Osteoblast (primary cell): ENCODE results near the gene KCNQ1. TPM values are rescaled to one million over a fixed set of nuclear protein-coding genes. Genes with fewer than 3 reads are reported as not detected.

Source experiments
- DNase-seq: peaks from one replicate; pipeline ENCODE4 v3.0.0; 2011; ENCODE audit warnings: low spot score, mixed read lengths; ENCODE audit not compliant: insufficient read length; ENCODE audit errors: missing footprints
- H2AFZ ChIP-seq: 2 replicates; pipeline ENCODE4 v1.6.0; 2011; ENCODE audit warnings: mild to moderate bottlenecking, low read length
- H3K27ac ChIP-seq: 2 replicates; pipeline ENCODE4 v1.5.1; 2011; ENCODE audit warnings: mild to moderate bottlenecking, low read depth, low read length, moderate library complexity
- H3K27me3 ChIP-seq: 2 replicates; pipeline ENCODE4 v1.6.0; 2012; ENCODE audit warnings: mild to moderate bottlenecking, control low read depth, inconsistent platforms, low read length, moderate library complexity; ENCODE audit not compliant: insufficient read depth
- H3K36me3 ChIP-seq: 2 replicates; pipeline ENCODE4 v1.5.1; 2011; ENCODE audit warnings: mild to moderate bottlenecking, low read length, control low read depth, moderate library complexity; ENCODE audit not compliant: insufficient read depth
- H3K4me1 ChIP-seq: 2 replicates; pipeline ENCODE4 v1.5.1; 2011; ENCODE audit warnings: mild to moderate bottlenecking, low read length, control low read depth, moderate library complexity; ENCODE audit not compliant: insufficient read depth
- H3K4me2 ChIP-seq: 2 replicates; pipeline ENCODE4 v1.6.0; 2011; ENCODE audit warnings: mild to moderate bottlenecking, low read length; ENCODE audit not compliant: insufficient read depth
- H3K4me3 ChIP-seq: fragments of 200-600 bp; sonication (generic); 3 replicates; pipeline ENCODE4 v1.5.1; 2012; ENCODE audit warnings: mild to moderate bottlenecking, low read length, inconsistent platforms; ENCODE audit not compliant: insufficient read depth
- H3K79me2 ChIP-seq: 2 replicates; pipeline ENCODE4 v1.6.0; 2012; ENCODE audit warnings: mild to moderate bottlenecking, low read length, control low read depth, inconsistent platforms; ENCODE audit not compliant: insufficient read depth
- H3K9me3 ChIP-seq: 2 replicates; pipeline ENCODE4 v1.5.1; 2011; ENCODE audit warnings: low read depth, low read length, control low read depth
- H4K20me1 ChIP-seq: 2 replicates; pipeline ENCODE4 v1.6.0; 2012; ENCODE audit warnings: mild to moderate bottlenecking, low read length, control low read depth; ENCODE audit not compliant: insufficient read depth
- total RNA-seq: library from RNA; depleted of rRNA; stranded (reverse); fragments of >200 nt; gene quantifications from 2 replicates; pipeline ENCODE4 v1.2.3, GENCODE V29; 2012
- TF ChIP-seq, protein P1 (sequence below): IDR thresholded peaks from 2 replicates; pipeline ENCODE4 v1.5.1; 2011; ENCODE audit warnings: mild to moderate bottlenecking, low read depth, low read length, moderate library complexity; ENCODE audit errors: extremely low read depth

Gene KCNQ1
- total RNA-seq, 1 donor, result not detected

- TF ChIP-seq, protein P1, sequence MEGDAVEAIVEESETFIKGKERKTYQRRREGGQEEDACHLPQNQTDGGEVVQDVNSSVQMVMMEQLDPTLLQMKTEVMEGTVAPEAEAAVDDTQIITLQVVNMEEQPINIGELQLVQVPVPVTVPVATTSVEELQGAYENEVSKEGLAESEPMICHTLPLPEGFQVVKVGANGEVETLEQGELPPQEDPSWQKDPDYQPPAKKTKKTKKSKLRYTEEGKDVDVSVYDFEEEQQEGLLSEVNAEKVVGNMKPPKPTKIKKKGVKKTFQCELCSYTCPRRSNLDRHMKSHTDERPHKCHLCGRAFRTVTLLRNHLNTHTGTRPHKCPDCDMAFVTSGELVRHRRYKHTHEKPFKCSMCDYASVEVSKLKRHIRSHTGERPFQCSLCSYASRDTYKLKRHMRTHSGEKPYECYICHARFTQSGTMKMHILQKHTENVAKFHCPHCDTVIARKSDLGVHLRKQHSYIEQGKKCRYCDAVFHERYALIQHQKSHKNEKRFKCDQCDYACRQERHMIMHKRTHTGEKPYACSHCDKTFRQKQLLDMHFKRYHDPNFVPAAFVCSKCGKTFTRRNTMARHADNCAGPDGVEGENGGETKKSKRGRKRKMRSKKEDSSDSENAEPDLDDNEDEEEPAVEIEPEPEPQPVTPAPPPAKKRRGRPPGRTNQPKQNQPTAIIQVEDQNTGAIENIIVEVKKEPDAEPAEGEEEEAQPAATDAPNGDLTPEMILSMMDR, result no peak
Observed at GRCh38 chr11:2853401-2853800, 408.6 kb downstream of the KCNQ1 start.

DNA sequence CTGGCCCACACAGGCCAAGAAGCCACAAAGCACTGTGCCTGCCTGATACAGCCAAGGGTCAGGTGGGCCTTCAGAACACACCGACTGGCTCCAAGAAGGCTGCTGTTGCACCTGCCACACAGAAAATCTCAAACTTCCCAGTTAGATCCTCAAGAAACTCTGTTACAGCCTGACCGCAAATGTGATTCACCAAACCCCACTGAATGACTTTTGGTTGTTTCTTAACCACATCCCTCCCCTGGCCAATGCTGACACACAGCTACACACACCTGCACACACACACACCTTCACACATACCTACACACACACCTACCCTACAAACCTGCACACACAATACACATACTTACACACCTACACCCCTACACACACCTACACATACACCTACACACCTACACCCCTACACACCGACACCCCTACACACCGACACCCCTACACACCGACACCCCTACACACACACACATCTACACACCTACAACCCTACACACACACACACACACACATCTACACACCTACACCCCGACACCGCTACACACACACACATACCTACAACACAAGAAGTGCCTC, 409.3 kb downstream of the KCNQ1 start:
- no peak overlapping the region for H2AFZ ChIP-seq
- TF ChIP-seq, protein P1, result no peak
- H3K9me3 ChIP-seq, result no peaks in the 10 kb centered on the region
- H3K79me2 ChIP-seq, result no peaks in the 10 kb centered on the region
- no peak for DNase-seq
- no peaks in the 10 kb centered on the region for H3K36me3 ChIP-seq
- no peak overlapping the region for H3K27ac ChIP-seq
- H3K27me3 ChIP-seq, result peaks cover 3% of the 10 kb centered on the region
- H3K4me2 ChIP-seq, result no peak overlapping the region
- no peak overlapping the region for H3K4me3 ChIP-seq
- no peaks in the 10 kb centered on the region for H4K20me1 ChIP-seq
- no peaks in the 10 kb centered on the region for H3K4me1 ChIP-seq

More at GRCh38 chr11:2853401-2853800, 408.6 kb downstream of the KCNQ1 start:
- no peak overlapping the region for H3K4me2 ChIP-seq
- no peak overlapping the region for H3K4me3 ChIP-seq
- no peaks in the 10 kb centered on the region for H4K20me1 ChIP-seq
- no peaks in the 10 kb centered on the region for H3K9me3 ChIP-seq
- DNase-seq, result no peak
- peaks cover under 1% of the 10 kb centered on the region for H3K27me3 ChIP-seq
- H3K79me2 ChIP-seq, result no peaks in the 10 kb centered on the region
- no peaks in the 10 kb centered on the region for H3K36me3 ChIP-seq
- H3K4me1 ChIP-seq, result no peaks in the 10 kb centered on the region
- H3K27ac ChIP-seq, result no peak overlapping the region
- H2AFZ ChIP-seq, result no peak overlapping the region

DNA sequence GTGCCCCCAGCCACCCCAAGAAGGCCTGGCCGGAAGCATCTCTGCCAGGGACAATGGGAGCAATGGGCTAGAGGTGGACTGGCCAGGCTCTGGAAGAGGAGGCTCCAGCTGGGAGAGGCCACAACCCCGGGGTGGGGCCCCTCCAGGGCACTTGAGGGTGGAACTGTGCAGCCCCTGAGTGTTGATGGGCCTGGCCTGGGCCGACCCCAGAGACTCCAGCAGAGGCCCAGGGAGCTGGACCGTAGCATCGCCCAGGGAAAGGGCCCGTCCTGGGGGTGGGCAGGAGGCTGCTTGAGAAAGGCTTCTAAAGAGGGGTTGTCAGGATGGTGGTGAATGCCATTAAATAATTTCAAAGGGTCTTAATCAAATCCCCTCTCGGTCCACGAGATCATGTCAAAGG, 410.4 kb downstream of the KCNQ1 start:
- Histone ChIP-seq H3K79me2 (no peaks in the 10 kb centered on the region), H3K4me3 (no peak overlapping the region), H4K20me1 (no peaks in the 10 kb centered on the region), H3K27me3 (peaks cover 3% of the 10 kb centered on the region), H3K36me3 (no peaks in the 10 kb centered on the region), H3K9me3 (no peaks in the 10 kb centered on the region), H3K4me2 (no peak overlapping the region), H3K4me1 (no peaks in the 10 kb centered on the region), H3K27ac (no peak overlapping the region), H2AFZ (no peak overlapping the region)
- TF ChIP-seq, protein P1, result no peak
- DNase-seq, result no peak

DNA sequence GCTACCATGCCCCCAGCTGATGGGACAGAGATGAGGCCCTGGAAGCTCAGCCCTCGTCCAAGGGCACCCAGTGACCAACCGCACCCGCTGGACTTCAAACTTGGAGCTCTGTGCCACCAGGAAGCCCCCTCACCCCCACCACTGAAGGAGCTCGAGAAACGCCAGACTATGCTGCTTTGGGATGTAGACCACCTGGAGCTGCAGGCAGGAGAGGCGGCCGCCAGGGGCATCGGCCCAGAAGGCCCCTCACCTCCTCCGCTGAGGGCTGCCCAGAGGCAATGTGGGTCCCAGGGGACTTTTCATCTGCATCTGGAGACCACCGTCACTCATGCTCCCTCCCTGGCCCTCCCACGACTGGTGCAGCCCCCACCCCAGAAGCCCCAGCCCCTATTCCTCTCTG, 412.5 kb downstream of the KCNQ1 start:
- Histone ChIP-seq H2AFZ (no peak overlapping the region), H3K4me1 (no peaks in the 10 kb centered on the region), H3K27me3 (peaks cover 10% of the 10 kb centered on the region), H3K27ac (no peak overlapping the region), H3K36me3 (no peaks in the 10 kb centered on the region), H3K4me2 (no peak overlapping the region), H3K4me3 (no peak overlapping the region), H3K9me3 (no peaks in the 10 kb centered on the region), H3K79me2 (no peaks in the 10 kb centered on the region), H4K20me1 (no peaks in the 10 kb centered on the region)
- TF ChIP-seq, protein P1, result no peak
- DNase-seq, result no peak
